GM19328 (cell line): ENCODE results near the gene LLCFC1.

Experiments used
- ATAC-seq: cut with Tn5 transposase; IDR thresholded peaks from one replicate; pipeline ENCODE4 v1.9.1; 2021; ENCODE audit warnings: mild to moderate bottlenecking, moderate library complexity; ENCODE audit not compliant: unreplicated experiment

Gene LLCFC1

GRCh38 chr7:142939226-142939910 is at the start of gene LLCFC1:
TSS of gene LLCFC1 (plus strand) at chr7:142939484. CDS start at chr7:142939622, 138 bp downstream.
- ATAC-seq, result no peak

GRCh38 chr7:142889816-142890215 is 49.5 kb upstream of the LLCFC1 start:
- ATAC-seq, result no peak

GRCh38 chr7:142890874-142891485 is 48.3 kb upstream of the LLCFC1 start:
- ATAC-seq, result no peak

- no peak for ATAC-seq
Measured at GRCh38 chr7:142891490-142892082, 47.7 kb upstream of the LLCFC1 start.

- ATAC-seq, result no peak
Measured at GRCh38 chr7:142892951-142893350, 46.3 kb upstream of the LLCFC1 start.

GRCh38 chr7:142894112-142894984 is 44.9 kb upstream of the LLCFC1 start:
- no peak for ATAC-seq

GRCh38 chr7:142894985-142895593 is 44.2 kb upstream of the LLCFC1 start:
- no peak for ATAC-seq

- no peak for ATAC-seq
Measured at GRCh38 chr7:142896151-142896550, 43.1 kb upstream of the LLCFC1 start.

- ATAC-seq, result no peak
Measured at GRCh38 chr7:142896741-142897379, 42.4 kb upstream of the LLCFC1 start.

- no peak for ATAC-seq
Measured at GRCh38 chr7:142897691-142898090, 41.6 kb upstream of the LLCFC1 start.

GRCh38 chr7:142898377-142899170 is 40.7 kb upstream of the LLCFC1 start:
- ATAC-seq, result no peak

- ATAC-seq, result no peak
Measured at GRCh38 chr7:142899661-142900060, 39.6 kb upstream of the LLCFC1 start.

GRCh38 chr7:142901426-142902259 is 37.6 kb upstream of the LLCFC1 start:
- no peak for ATAC-seq

- no peak for ATAC-seq
Measured at GRCh38 chr7:142904128-142904527, 35.2 kb upstream of the LLCFC1 start.

GRCh38 chr7:142905759-142906158 is 33.5 kb upstream of the LLCFC1 start:
- no peak for ATAC-seq

GRCh38 chr7:142906643-142907042 is 32.6 kb upstream of the LLCFC1 start:
- no peak for ATAC-seq

GRCh38 chr7:142908290-142908689 is 31.0 kb upstream of the LLCFC1 start:
- ATAC-seq, result no peak
